ENCODE measurements around the gene ARHGAP19.
"Not testable (repeated sequence)": the region's sequence is repeated elsewhere in the genome, so short reads cannot be mapped to it uniquely, and the experiment has no call there.

Gene ARHGAP19

GRCh38 chr10:97274828-97275227 lies 17.6 kb downstream of the ARHGAP19 start:
- TF ChIP-seq CTCF (conservative IDR thresholded peaks at IDR 0.05; ENCODE audit: low read depth): no peak
- ChIA-PET POLR2A (ENCODE audit: low non-redundant PET) (interaction anchor here (0.5 to 0.6 kb wide), 2 partner anchors 14 to 31 kb away, joined by 3 read pairs; no protein-coding TSS in a partner anchor), CTCF (interaction anchor here (0.5 to 0.9 kb wide), 3 partner anchors 17 to 1817 kb away, joined by 3 to 4 read pairs (median 3); no protein-coding TSS in a partner anchor)
- H3K27ac ChIP-seq: no peak overlapping the region
- no peak for DNase-seq (ENCODE audit: low spot score)

GRCh38 chr10:97273700-97274099 lies 18.7 kb downstream of the ARHGAP19 start:
- no peak overlapping the region for H3K27ac ChIP-seq

GRCh38 chr10:97270523-97271154 lies 21.8 kb downstream of the ARHGAP19 start:
- POLR2A ChIA-PET (ENCODE audit: low non-redundant PET): no interaction called here
- no peak for TF ChIP-seq CTCF (conservative IDR thresholded peaks at IDR 0.05; ENCODE audit: low read depth)
- CTCF ChIA-PET: interaction anchor here (0.8 kb wide), 1 partner anchor 62 kb away, joined by 3 read pairs; no protein-coding TSS in a partner anchor
- no peak for DNase-seq (ENCODE audit: low spot score)
- no peak overlapping the region for H3K27ac ChIP-seq

More at GRCh38 chr10:97273700-97274099, 18.7 kb downstream of the ARHGAP19 start:
- CTCF ChIA-PET: interaction anchor here (0.7 kb wide), 1 partner anchor 758 kb away, joined by 3 read pairs; no protein-coding TSS in a partner anchor
- DNase-seq (ENCODE audit: low spot score): no peak
- TF ChIP-seq CTCF (conservative IDR thresholded peaks at IDR 0.05; ENCODE audit: low read depth): no peak
- POLR2A ChIA-PET (ENCODE audit: low non-redundant PET): no interaction called here

- TF ChIP-seq CTCF (conservative IDR thresholded peaks at IDR 0.05; ENCODE audit: low read depth): no peak
- DNase-seq (ENCODE audit: low spot score): no peak
- ChIA-PET POLR2A (ENCODE audit: low non-redundant PET) (no interaction called here), CTCF (no interaction called here)
- H3K27ac ChIP-seq: no peak overlapping the region
These were observed 24.8 kb downstream of the ARHGAP19 start for GRCh38 chr10:97267671-97268070.

GRCh38 chr10:97265095-97265494 lies 27.3 kb downstream of the ARHGAP19 start:
- DNase-seq (ENCODE audit: low spot score); H3K27ac ChIP-seq; POLR2A ChIA-PET (ENCODE audit: low non-redundant PET): not testable (repeated sequence)
- CTCF ChIA-PET: interaction anchor here (1.8 kb wide), 1 partner anchor 30 kb away, joined by 5 read pairs; no protein-coding TSS in a partner anchor

GRCh38 chr10:97263971-97264370 lies 28.5 kb downstream of the ARHGAP19 start:
- no peak for TF ChIP-seq CTCF (conservative IDR thresholded peaks at IDR 0.05; ENCODE audit: low read depth)
- POLR2A ChIA-PET (ENCODE audit: low non-redundant PET): no interaction called here

GRCh38 chr10:97261656-97262055 lies 30.8 kb downstream of the ARHGAP19 start:
- H3K27ac ChIP-seq: no peak overlapping the region
- CTCF ChIA-PET: interaction anchor here (0.6 kb wide), 1 partner anchor 440 kb away, joined by 3 read pairs; no protein-coding TSS in a partner anchor
- no peak for TF ChIP-seq CTCF (conservative IDR thresholded peaks at IDR 0.05; ENCODE audit: low read depth)
- no peak for DNase-seq (ENCODE audit: low spot score)
- POLR2A ChIA-PET (ENCODE audit: low non-redundant PET): no interaction called here

More at GRCh38 chr10:97263971-97264370, 28.5 kb downstream of the ARHGAP19 start:
- CTCF ChIA-PET: interaction anchor here (0.7 to 1.8 kb wide), 2 partner anchors 15 to 29 kb away, joined by 3 to 5 read pairs; no protein-coding TSS in a partner anchor
- DNase-seq (ENCODE audit: low spot score): no peak
- H3K27ac ChIP-seq: no peak overlapping the region

All from RWPE1 (cell line).